Measurements from ENCODE around the gene PSMC3.

PSMC3 gene

GRCh38 chr11:47418454-47419259 is 7.6 kb downstream of the PSMC3 start:
- no peak overlapping the region for H3K27ac ChIP-seq
- TF ChIP-seq ZFX (IDR thresholded peaks at IDR 0.05) = no peak
- no peak for TF ChIP-seq CTCF (conservative IDR thresholded peaks at IDR 0.05)

GRCh38 chr11:47417712-47418111 is 8.5 kb downstream of the PSMC3 start:
- TF ChIP-seq ZFX (IDR thresholded peaks at IDR 0.05) (no peak), CTCF (conservative IDR thresholded peaks at IDR 0.05) (no peak)
- H3K27ac ChIP-seq = no peak overlapping the region

- TF ChIP-seq ZFX (IDR thresholded peaks at IDR 0.05) = no peak
- TF ChIP-seq CTCF (conservative IDR thresholded peaks at IDR 0.05) = no peak
- no peak overlapping the region for H3K27ac ChIP-seq
Observed at GRCh38 chr11:47415949-47416472, 10.2 kb downstream of the PSMC3 start.

- H3K27ac ChIP-seq = no peak overlapping the region
- no peak for TF ChIP-seq CTCF (conservative IDR thresholded peaks at IDR 0.05)
- TF ChIP-seq ZFX (IDR thresholded peaks at IDR 0.05) = no peak
Observed at GRCh38 chr11:47415091-47415854, 11.0 kb downstream of the PSMC3 start.

- TF ChIP-seq CTCF (conservative IDR thresholded peaks at IDR 0.05) (no peak), ZFX (IDR thresholded peaks at IDR 0.05) (no peak)
- no peak overlapping the region for H3K27ac ChIP-seq
Observed at GRCh38 chr11:47414685-47415070, 11.6 kb downstream of the PSMC3 start.

GRCh38 chr11:47413908-47414684 is 12.1 kb downstream of the PSMC3 start:
- H3K27ac ChIP-seq = no peak overlapping the region
- TF ChIP-seq ZFX (IDR thresholded peaks at IDR 0.05) = no peak
- TF ChIP-seq CTCF (conservative IDR thresholded peaks at IDR 0.05) = no peak

Measured in C4-2B (cell line).